ENCODE measurements around the gene INSM2. TPM values are rescaled to one million over a fixed set of nuclear protein-coding genes. Genes with fewer than 3 reads are reported as not detected.

Gene INSM2
- total and polyA plus RNA-seq, 2 of the 4 experiments (the other 2 are of a cell fraction) = not detected

- Histone ChIP-seq H2BK5ac (ENCODE audit: low read depth, low read length, poor library complexity, severe bottlenecking) (no peak overlapping the region), H2BK20ac (ENCODE audit: low read depth, low read length) (no peak overlapping the region), H2BK15ac (ENCODE audit: low read depth, low read length) (no peak overlapping the region), H3K79me1 (ENCODE audit: low read depth in 1 of 2, low read length in 2 of 2) (no peaks in the 10 kb centered on the region), H3K36me3 (ENCODE audit: control insufficient read depth, insufficient read depth, low read length) (no peaks in the 10 kb centered on the region), H3K56ac (ENCODE audit: extremely low read depth, insufficient read depth, low read length) (no peak overlapping the region), H2BK120ac (ENCODE audit: low read depth, low read length) (no peak overlapping the region), H3K27me3 (ENCODE audit: control insufficient read depth, insufficient read depth, low read length) (no peaks in the 10 kb centered on the region; the same call in 1 of the 2 replicates), H3K9me3 (ENCODE audit: control insufficient read depth, insufficient read depth, low read length) (no peaks in the 10 kb centered on the region), H4K5ac (ENCODE audit: low read depth, low read length) (no peak overlapping the region), H3K4me3 (ENCODE audit: insufficient read depth, low read depth, low read length) (no peak overlapping the region), H2AK9ac (replicated peaks; ENCODE audit: low read depth, low read length, poor library complexity) (no peak overlapping the region), H4K91ac (ENCODE audit: insufficient read depth, low read depth, low read length) (no peak overlapping the region), H3K9ac (ENCODE audit: low read depth, low read length) (no peak overlapping the region), H3K27ac (ENCODE audit: insufficient read depth, low read length) (no peak overlapping the region), H2AK5ac (ENCODE audit: low read depth, low read length) (no peak overlapping the region), H3K23ac (ENCODE audit: low read depth, low read length) (no peak overlapping the region), H3K14ac (replicated peaks; ENCODE audit: low read depth, low read length) (no peak overlapping the region), H3K4ac (ENCODE audit: low read depth, low read length) (no peak overlapping the region), H4K20me1 (ENCODE audit: insufficient read depth, low read length) (no peaks in the 10 kb centered on the region), H3K18ac (ENCODE audit: low read depth, low read length) (no peak overlapping the region), H3K4me2 (ENCODE audit: low read depth, low read length) (no peak overlapping the region), H2AFZ (replicated peaks; ENCODE audit: low read length, poor library complexity) (no peak overlapping the region), H3K9me1 (ENCODE audit: insufficient read depth, low read length) (no peaks in the 10 kb centered on the region), H4K8ac (ENCODE audit: low read depth in 2 of 2, low read length in 2 of 2) (no peak overlapping the region), H3K4me1 (ENCODE audit: control insufficient read depth, insufficient read depth, low read length) (no peaks in the 10 kb centered on the region)
- in situ Hi-C loops (cut with MboI; ENCODE audit: low sequenced_read_pairs) = no loop called here
- WGBS, 2 experiments (ENCODE audit: extremely low coverage in 2 of 2, insufficient read length in 1 of 2) = 100% methylated on average over 1 of the region's 4 CpGs; no CpG with 5 or more reads in 1 of the 2 experiments
- dilution Hi-C loops (cut with HindIII; ENCODE audit: low sequenced_read_pairs, unreplicated experiment) = no loop called here
- TF ChIP-seq BHLHE40 (IDR thresholded peaks at IDR 0.05; ENCODE audit: low read depth, low read length) (no peak), NFE2L2 (IDR thresholded peaks at IDR 0.05; ENCODE audit: low read depth, low read length) (no peak), SMC3 (IDR thresholded peaks at IDR 0.05; ENCODE audit: low read depth, low read length) (no peak), POLR2A (IDR thresholded peaks at IDR 0.05; ENCODE audit: low read depth, low read length) (no peak), MAZ (IDR thresholded peaks at IDR 0.05; ENCODE audit: borderline replicate concordance, low read depth, low read length) (no peak), FOS (IDR thresholded peaks at IDR 0.05; ENCODE audit: low read depth, low read length) (no peak), RAD21 (IDR thresholded peaks at IDR 0.05; ENCODE audit: low read length) (no peak), CTCF (conservative IDR thresholded peaks at IDR 0.05; ENCODE audit: low read depth, low read length) (no peak), RFX5 (IDR thresholded peaks at IDR 0.05; ENCODE audit: low read depth, low read length) (no peak), MXI1 (IDR thresholded peaks at IDR 0.05; ENCODE audit: borderline replicate concordance, low read depth, low read length) (no peak), CHD1 (IDR thresholded peaks at IDR 0.05; ENCODE audit: low read depth, low read length) (no peak), USF2 (IDR thresholded peaks at IDR 0.05; ENCODE audit: low read depth, low read length) (no peak), MAFK (IDR thresholded peaks at IDR 0.05; ENCODE audit: low read depth, low read length) (no peak), CEBPB (IDR thresholded peaks at IDR 0.05; ENCODE audit: low read depth, low read length) (no peak), RCOR1 (IDR thresholded peaks at IDR 0.05; ENCODE audit: insufficient replicate concordance, low read length) (no peak), ELK1 (IDR thresholded peaks at IDR 0.05; ENCODE audit: borderline replicate concordance, low read depth, low read length) (no peak)
- intact Hi-C loops (cut with micrococcal nuclease) = no loop called here
- BruUV-seq (replicated peaks) = no TSS peak
- DNase-seq (no peak), ATAC-seq (ENCODE audit: low read depth) (no peak)
- CTCF ChIA-PET = no interaction called here
- POLR2A ChIA-PET (ENCODE audit: unreplicated experiment) = no interaction called here
Observed at GRCh38 chr14:35512765-35513164, 21.2 kb upstream of the INSM2 start.
